MCF 10A (cell line): ENCODE measurements around the gene MPZL3. TPM values are rescaled to one million over a fixed set of nuclear protein-coding genes. Genes with fewer than 3 reads are reported as not detected.

Source experiments
- BruUV-seq: library from RNA; stranded (reverse); fragments of 400-500 nt; replicated peaks from 2 replicates; lab custom pipeline; 2021; lab: Mats Ljungman, UMichigan
- CTCF ChIA-PET: fragments of 300-600 bp; sonication (Branson Sonifier 250); formaldehyde crosslinking; extraction: SDS; loops from one replicate; lab custom pipeline; 2021; ENCODE audit warnings: antibody characterized with exemption, inconsistent platforms; lab: Yijun Ruan, JAX
- POLR2A ChIA-PET: fragments of 300-600, 350-650 bp; sonication (Branson Sonifier 250); formaldehyde crosslinking; extraction: SDS; loops from one replicate; lab custom pipeline; 2020; ENCODE audit warnings: antibody characterized with exemption, inconsistent platforms; lab: Yijun Ruan, JAX
- DNase-seq: peaks from one replicate; pipeline ENCODE4 v3.0.0-alpha.2; 2018; ENCODE audit not compliant: unreplicated experiment
- H3K27ac Mint-ChIP-seq: one replicate; pipeline ENCODE4 v1.8.0; 2022; ENCODE audit warnings: mild to moderate bottlenecking, low read depth, mixed read lengths; ENCODE audit not compliant: unreplicated experiment
- H3K27me3 Mint-ChIP-seq: one replicate; pipeline ENCODE4 v1.8.0; 2022; ENCODE audit warnings: mixed read lengths; ENCODE audit not compliant: insufficient read depth, unreplicated experiment
- H3K36me3 Mint-ChIP-seq: one replicate; pipeline ENCODE4 v1.8.0; 2022; ENCODE audit warnings: mild to moderate bottlenecking, moderate library complexity, mixed read lengths; ENCODE audit not compliant: insufficient read depth, unreplicated experiment
- H3K4me1 Mint-ChIP-seq: one replicate; pipeline ENCODE4 v1.8.0; 2022; ENCODE audit warnings: mixed read lengths; ENCODE audit not compliant: insufficient read depth, unreplicated experiment
- H3K4me3 Mint-ChIP-seq: one replicate; pipeline ENCODE4 v1.8.0; 2022; ENCODE audit warnings: mild to moderate bottlenecking, moderate library complexity, mixed read lengths; ENCODE audit not compliant: unreplicated experiment
- H3K9me3 Mint-ChIP-seq: one replicate; pipeline ENCODE4 v1.8.0; 2022; ENCODE audit warnings: mixed read lengths; ENCODE audit not compliant: unreplicated experiment
- CTCF ChIP-seq: fragments of 200-600 bp; IDR thresholded peaks from one replicate; pipeline ENCODE4 v1.8.0; 2022; ENCODE audit warnings: antibody characterized with exemption, mild to moderate bottlenecking; ENCODE audit not compliant: unreplicated experiment
- intact Hi-C: fragments of 100-400 bp; cut with micrococcal nuclease; formaldehyde crosslinking; loops from 2 replicates; pipeline ENCODE4 v1.14.1; 2022
- total RNA-seq: library from RNA; stranded (reverse); gene quantifications from 2 replicates; pipeline ENCODE4 v1.2.3, GENCODE V29; 2022

The MPZL3 gene
- total RNA-seq, 1 experiment from 2014 or later, result 11.9 TPM

DNA sequence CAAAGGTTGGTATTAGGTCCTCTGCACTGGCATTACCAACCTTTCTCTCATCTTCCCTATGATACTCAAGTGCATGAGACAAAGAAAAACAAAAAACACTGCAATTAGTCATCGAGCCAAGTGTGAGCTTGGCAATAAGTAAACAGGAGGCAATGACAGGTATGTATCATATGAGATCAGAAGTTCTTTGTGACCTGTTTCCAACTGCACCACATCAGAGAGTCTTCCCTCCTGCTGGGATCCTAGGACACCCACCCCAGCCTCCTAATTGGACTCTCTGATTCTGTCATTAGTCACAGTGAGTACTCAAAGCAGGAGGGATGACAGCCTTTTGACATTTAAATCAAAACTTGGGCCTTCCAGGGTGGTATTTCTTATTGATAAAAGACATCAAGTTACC, 19.5 kb downstream of the MPZL3 start:
- ChIA-PET CTCF (no interaction called here), POLR2A (no interaction called here)
- intact Hi-C loops, result no loop called here
- Mint-ChIP-seq H3K27me3 (no peaks in the 10 kb centered on the region), H3K36me3 (peaks cover 24% of the 10 kb centered on the region), H3K4me1 (no peaks in the 10 kb centered on the region), H3K4me3 (no peak overlapping the region), H3K9me3 (no peaks in the 10 kb centered on the region), H3K27ac (no peak overlapping the region)
- no TSS peak for BruUV-seq
- TF ChIP-seq CTCF, result no peak
- DNase-seq, result no peak

DNA sequence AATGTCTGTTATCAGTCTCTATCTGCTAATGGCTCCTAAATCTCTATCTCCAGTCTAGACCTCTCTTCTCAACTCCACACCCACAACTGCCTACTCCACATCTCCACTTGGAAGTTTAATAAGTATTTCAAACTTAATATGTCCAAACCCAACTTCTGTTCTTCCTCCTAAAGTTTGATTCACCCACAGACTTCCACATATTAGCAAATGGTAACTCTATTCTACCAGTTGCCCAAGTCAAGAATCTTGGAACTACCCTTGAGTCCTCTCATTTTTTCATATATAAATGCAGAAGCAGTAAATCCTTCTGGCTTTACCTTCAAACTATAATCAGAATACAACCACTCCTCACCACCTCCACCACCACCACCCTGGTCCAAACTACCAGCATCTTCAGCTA, 20.7 kb downstream of the MPZL3 start:
- ChIA-PET POLR2A (no interaction called here), CTCF (no interaction called here)
- no peak for TF ChIP-seq CTCF
- Mint-ChIP-seq H3K27ac (no peak overlapping the region), H3K4me3 (no peak overlapping the region), H3K27me3 (no peaks in the 10 kb centered on the region), H3K36me3 (peaks cover 18% of the 10 kb centered on the region), H3K9me3 (no peaks in the 10 kb centered on the region), H3K4me1 (no peaks in the 10 kb centered on the region)
- no peak for DNase-seq
- no TSS peak for BruUV-seq
- intact Hi-C loops, result no loop called here

GRCh38 chr11:118230088-118230487, 22.1 kb downstream of the MPZL3 start:
- no peak for DNase-seq
- no peak for TF ChIP-seq CTCF
- BruUV-seq, result no TSS peak
- ChIA-PET CTCF (no interaction called here), POLR2A (interaction anchor here (0.7 to 0.9 kb wide), 2 partner anchors 9 to 53 kb away, joined by 4 read pairs; no protein-coding TSS in a partner anchor)
- intact Hi-C loops, result no loop called here
- Mint-ChIP-seq H3K36me3 (peaks cover 18% of the 10 kb centered on the region), H3K9me3 (no peaks in the 10 kb centered on the region), H3K4me3 (no peak overlapping the region), H3K27me3 (no peaks in the 10 kb centered on the region), H3K27ac (no peak overlapping the region), H3K4me1 (no peaks in the 10 kb centered on the region)

- DNase-seq, result no peak
- POLR2A ChIA-PET, result interaction anchor here (0.6 to 0.9 kb wide), 3 partner anchors 30 to 53 kb away, joined by 3 to 4 read pairs (median 3); no protein-coding TSS in a partner anchor
- CTCF ChIA-PET, result no interaction called here
- Mint-ChIP-seq H3K4me3 (no peak overlapping the region), H3K36me3 (peaks cover 21% of the 10 kb centered on the region), H3K4me1 (no peaks in the 10 kb centered on the region), H3K9me3 (no peaks in the 10 kb centered on the region), H3K27me3 (no peaks in the 10 kb centered on the region), H3K27ac (no peak overlapping the region)
- intact Hi-C loops, result no loop called here
- BruUV-seq, result no TSS peak
- TF ChIP-seq CTCF, result no peak
These were observed 22.8 kb downstream of the MPZL3 start for GRCh38 chr11:118229274-118229847.
